ENCODE data around the gene ALMS1. TPM values are rescaled to one million over a fixed set of nuclear protein-coding genes. Genes with fewer than 3 reads are reported as not detected.
"Not testable (repeated sequence)": the region's sequence is repeated elsewhere in the genome, so short reads cannot be mapped to it uniquely, and the experiment has no call there.

ALMS1 gene
- total RNA-seq, 2 donors from 2014 or later, result 7.7 to 8.2 TPM

GRCh38 chr2:73483874-73484273 lies 98.2 kb downstream of the ALMS1 start:
- intact Hi-C loops (cut with DNase I); DNase-seq; ATAC-seq: not testable (repeated sequence)

GRCh38 chr2:73487112-73487657 lies 101.5 kb downstream of the ALMS1 start:
- no peak for DNase-seq
- ATAC-seq, result no peak
- intact Hi-C loops (cut with DNase I), result no loop called here

GRCh38 chr2:73488079-73488478 lies 102.4 kb downstream of the ALMS1 start:
- intact Hi-C loops (cut with DNase I), result no loop called here
- no peak for DNase-seq
- ATAC-seq, result no peak

GRCh38 chr2:73489053-73489452 lies 103.4 kb downstream of the ALMS1 start:
- no peak for ATAC-seq
- intact Hi-C loops (cut with DNase I), result no loop called here

GRCh38 chr2:73494031-73494430 lies 108.4 kb downstream of the ALMS1 start:
- DNase-seq (no peak), ATAC-seq (no peak)
- intact Hi-C loops (cut with DNase I), result no loop called here

More at GRCh38 chr2:73489053-73489452, 103.4 kb downstream of the ALMS1 start:
- DNase-seq, result no peak

GRCh38 chr2:73503992-73504570 lies 118.4 kb downstream of the ALMS1 start:
- intact Hi-C loops (cut with DNase I), result no loop called here
- no peak for ATAC-seq

GRCh38 chr2:73504850-73505249 lies 119.2 kb downstream of the ALMS1 start:
- DNase-seq; ATAC-seq; intact Hi-C loops (cut with DNase I): not testable (repeated sequence)

More at GRCh38 chr2:73503992-73504570, 118.4 kb downstream of the ALMS1 start:
- DNase-seq, result no peak

- ATAC-seq, DNase-seq: not testable (repeated sequence)
These were observed 124.8 kb downstream of the ALMS1 start for GRCh38 chr2:73510470-73510869.

GRCh38 chr2:73516033-73516432 lies 130.4 kb downstream of the ALMS1 start:
- intact Hi-C loops (cut with DNase I), result no loop called here
- ATAC-seq, result no peak
- DNase-seq, result no peak

More at GRCh38 chr2:73510470-73510869, 124.8 kb downstream of the ALMS1 start:
- intact Hi-C loops (cut with DNase I), result not testable (repeated sequence)

GRCh38 chr2:73528688-73529087 lies 143.1 kb downstream of the ALMS1 start:
- ATAC-seq (no peak), DNase-seq (no peak)
- intact Hi-C loops (cut with DNase I), result no loop called here

GRCh38 chr2:73530773-73531172 lies 145.1 kb downstream of the ALMS1 start:
- ATAC-seq; DNase-seq; intact Hi-C loops (cut with DNase I): not testable (repeated sequence)

GRCh38 chr2:73532381-73532780 lies 146.7 kb downstream of the ALMS1 start:
- no peak for ATAC-seq
- no peak for DNase-seq
- intact Hi-C loops (cut with DNase I), result no loop called here

- DNase-seq (no peak), ATAC-seq (no peak)
- intact Hi-C loops (cut with DNase I), result no loop called here
These were observed 150.7 kb downstream of the ALMS1 start for GRCh38 chr2:73536133-73536840.

- ATAC-seq; DNase-seq; intact Hi-C loops (cut with DNase I): not testable (repeated sequence)
These were observed 175.2 kb downstream of the ALMS1 start for GRCh38 chr2:73560875-73561274.

GRCh38 chr2:73561422-73561821 lies 175.8 kb downstream of the ALMS1 start:
- intact Hi-C loops (cut with DNase I), result no loop called here
- ATAC-seq (no peak), DNase-seq (no peak)

GRCh38 chr2:73564986-73565385 lies 179.3 kb downstream of the ALMS1 start:
- DNase-seq, result no peak
- no peak for ATAC-seq
- intact Hi-C loops (cut with DNase I), result no loop called here

GRCh38 chr2:73566288-73566878 lies 180.7 kb downstream of the ALMS1 start:
- ATAC-seq, result no peak
- no peak for DNase-seq
- intact Hi-C loops (cut with DNase I), result no loop called here

GRCh38 chr2:73575261-73575660 lies 189.6 kb downstream of the ALMS1 start:
- DNase-seq, result no peak
- ATAC-seq, result no peak
- intact Hi-C loops (cut with DNase I), result no loop called here

GRCh38 chr2:73582364-73582763 lies 196.7 kb downstream of the ALMS1 start:
- DNase-seq, result no peak
- intact Hi-C loops (cut with DNase I), result no loop called here
- no peak for ATAC-seq

- intact Hi-C loops (cut with DNase I), result no loop called here
- DNase-seq (no peak), ATAC-seq (no peak)
These were observed 202.5 kb downstream of the ALMS1 start for GRCh38 chr2:73588177-73588576.
